K562 (cell line): ENCODE measurements around the gene PTGES3L. TPM values are rescaled to one million over a fixed set of nuclear protein-coding genes. Genes with fewer than 3 reads are reported as not detected.
A peak's percentile ranks its signal among the peaks of the same experiment; 100 is the strongest.

Source experiments
- BDP1 ChIP-seq: IDR thresholded peaks from 3 replicates; pipeline ENCODE4 v1.6.1; 2011; ENCODE audit not compliant: insufficient read length, insufficient read depth
- BHLHE40 ChIP-seq: IDR thresholded peaks from 2 replicates; pipeline ENCODE4 v1.6.1; 2011; ENCODE audit warnings: low read length, improper control_type of control experiment
- FOXJ3 ChIP-seq: sonication (generic); formaldehyde crosslinking; IDR thresholded peaks from 2 replicates; pipeline ENCODE4 v1.4.0; 2020; ENCODE audit warnings: mild to moderate bottlenecking, missing genetic modification reagents
- ID3 ChIP-seq, 2 experiments: fragments of 250-450 bp in 1 of 2; fragments of 450-650 bp in 1 of 2; sonication (Bioruptor Pico) in 1 of 2; IDR thresholded peaks; 2 replicates each; pipeline versions ENCODE4 v1.6.1 to v1.8.0; 2016 to 2021; ENCODE audit warnings: mild to moderate bottlenecking in 2 of 2, moderate library complexity in 2 of 2, missing compliant biosample characterization in 1 of 2, missing genetic modification characterization in 1 of 2
- KDM1A ChIP-seq, 2 experiments: fragments of 450-650 bp; IDR thresholded peaks; 2 replicates each; pipeline ENCODE4 v1.6.1; 2016; ENCODE audit warnings: mild to moderate bottlenecking in 2 of 2
- NFYB ChIP-seq: IDR thresholded peaks from 2 replicates; pipeline ENCODE4 v1.6.1; 2011; ENCODE audit warnings: mild to moderate bottlenecking, moderate library complexity; ENCODE audit not compliant: insufficient read length; ENCODE audit errors: extremely low read depth
- PHTF2 ChIP-seq: fragments of 250-450 bp; sonication (Bioruptor Pico); IDR thresholded peaks from 2 replicates; pipeline ENCODE4 v1.5.0; 2021; ENCODE audit warnings: mild to moderate bottlenecking
- POLR2AphosphoS2 ChIP-seq: IDR thresholded peaks from 2 replicates; pipeline ENCODE4 v1.6.1; 2012; ENCODE audit warnings: low read length, improper control_type of control experiment
- RBBP5 ChIP-seq: fragments of 200-600 bp; sonication (generic); IDR thresholded peaks from 2 replicates; pipeline ENCODE4 v1.6.1; 2012; ENCODE audit warnings: borderline replicate concordance, mild to moderate bottlenecking, low read length, control low read depth, inconsistent platforms; ENCODE audit not compliant: insufficient read depth, poor library complexity, severe bottlenecking
- RBFOX2 ChIP-seq: fragments of 200-400 bp; formaldehyde crosslinking; IDR thresholded peaks from 2 replicates; pipeline ENCODE4 v1.6.1; 2017; ENCODE audit warnings: low read depth, mild to moderate bottlenecking, low read length, moderate library complexity
- SPI1 ChIP-seq: IDR thresholded peaks from 2 replicates; pipeline ENCODE4 v1.6.1; 2011; ENCODE audit warnings: low read depth, low read length, control low read depth, borderline replicate concordance
- TOE1 ChIP-seq, 2 experiments: fragments of 450-650 bp in 1 of 2; sonication (generic) in 1 of 2; formaldehyde crosslinking in 1 of 2; IDR thresholded peaks; 2 replicates each; pipeline versions ENCODE4 v1.7.1 to v1.8.0; 2016 to 2022; ENCODE audit warnings: borderline replicate concordance in 2 of 2, mild to moderate bottlenecking in 2 of 2, antibody characterized with exemption in 1 of 2, inconsistent platforms in 1 of 2, low read depth in 1 of 2, missing genetic modification reagents in 1 of 2, moderate library complexity in 1 of 2
- TRIM24 ChIP-seq, 2 experiments: fragments of 450-650 bp; IDR thresholded peaks; 2 replicates each; pipeline ENCODE4 v1.6.1; 2016
- ZBTB9 ChIP-seq: fragments of 450-650 bp; formaldehyde crosslinking; IDR thresholded peaks from 2 replicates; pipeline ENCODE4 v1.4.0; 2020; ENCODE audit warnings: mild to moderate bottlenecking, moderate library complexity
- ZFX ChIP-seq: sonication (generic); formaldehyde crosslinking; IDR thresholded peaks from 2 replicates; pipeline ENCODE4 v1.8.0; 2022; ENCODE audit warnings: mild to moderate bottlenecking, missing genetic modification reagents, moderate library complexity
- ZNF165 ChIP-seq: fragments of 250-450 bp; sonication (Bioruptor Pico); IDR thresholded peaks from 2 replicates; pipeline ENCODE4 v1.4.0; 2020; ENCODE audit warnings: borderline replicate concordance
- ZNF212 ChIP-seq: fragments of 450-650 bp; formaldehyde crosslinking; IDR thresholded peaks from 2 replicates; pipeline ENCODE4 v1.4.0; 2020; ENCODE audit warnings: mild to moderate bottlenecking
- polyA plus RNA-seq, 8 experiments: library from polyadenylated mRNA; depleted of rRNA in 4 of 8; stranded (reverse) in 5 of 8; unstranded in 3 of 8; fragments of >200 nt; fragmentation: Nextera tagmentation in 2 of 8; fragmentation: Illumina TruSeq in 1 of 8; extraction: Ambion mirVana in 2 of 8; extraction: Trizol in 1 of 8; gene quantifications; 2 replicates each; pipeline versions ENCODE4 v1.2.1 to v1.2.3, GENCODE V29; 2011 to 2014; ENCODE audit warnings: inconsistent platforms in 1 of 8, missing spikeins in 1 of 8
- total RNA-seq, 7 experiments: library from RNA; depleted of rRNA in 6 of 7; stranded (reverse); fragments of >200 nt in 6 of 7; fragmentation: Illumina TruSeq in 2 of 7; extraction: Trizol in 2 of 7; gene quantifications; 2 replicates each; pipeline versions ENCODE4 v1.2.1 to v1.2.3, GENCODE V29; 2011 to 2021; ENCODE audit warnings: low replicate concordance in 1 of 7
- TF ChIP-seq, protein P1 (sequence below): sonication (generic); IDR thresholded peaks from 2 replicates; pipeline ENCODE4 v1.6.1; 2016
- TF ChIP-seq, protein P2 (sequence below), 2 experiments: fragments of 450-650 bp in 1 of 2; sonication (generic) in 1 of 2; formaldehyde crosslinking; conservative IDR thresholded peaks; 2 replicates each; pipeline versions ENCODE4 v1.4.0 to v1.8.1; 2020 to 2022; ENCODE audit warnings: mild to moderate bottlenecking in 1 of 2, missing genetic modification reagents in 1 of 2
- TF ChIP-seq, protein P3 (sequence below): fragments of 450-650 bp; IDR thresholded peaks from 2 replicates; pipeline ENCODE4 v1.6.1; 2016; ENCODE audit warnings: low read depth, mild to moderate bottlenecking, moderate library complexity
- TF ChIP-seq, protein P4 (sequence below): fragments of 250-450 bp; sonication (Bioruptor Pico); IDR thresholded peaks from 2 replicates; pipeline ENCODE4 v1.8.0; 2022; ENCODE audit warnings: moderate library complexity, mild to moderate bottlenecking, inconsistent platforms

The PTGES3L gene
- total and polyA plus RNA-seq, 9 of the 15 experiments (the other 6 are each of a cell fraction or from before 2014, with no cell fraction given): 6.0 to 16.0 (median 9.6) TPM

DNA sequence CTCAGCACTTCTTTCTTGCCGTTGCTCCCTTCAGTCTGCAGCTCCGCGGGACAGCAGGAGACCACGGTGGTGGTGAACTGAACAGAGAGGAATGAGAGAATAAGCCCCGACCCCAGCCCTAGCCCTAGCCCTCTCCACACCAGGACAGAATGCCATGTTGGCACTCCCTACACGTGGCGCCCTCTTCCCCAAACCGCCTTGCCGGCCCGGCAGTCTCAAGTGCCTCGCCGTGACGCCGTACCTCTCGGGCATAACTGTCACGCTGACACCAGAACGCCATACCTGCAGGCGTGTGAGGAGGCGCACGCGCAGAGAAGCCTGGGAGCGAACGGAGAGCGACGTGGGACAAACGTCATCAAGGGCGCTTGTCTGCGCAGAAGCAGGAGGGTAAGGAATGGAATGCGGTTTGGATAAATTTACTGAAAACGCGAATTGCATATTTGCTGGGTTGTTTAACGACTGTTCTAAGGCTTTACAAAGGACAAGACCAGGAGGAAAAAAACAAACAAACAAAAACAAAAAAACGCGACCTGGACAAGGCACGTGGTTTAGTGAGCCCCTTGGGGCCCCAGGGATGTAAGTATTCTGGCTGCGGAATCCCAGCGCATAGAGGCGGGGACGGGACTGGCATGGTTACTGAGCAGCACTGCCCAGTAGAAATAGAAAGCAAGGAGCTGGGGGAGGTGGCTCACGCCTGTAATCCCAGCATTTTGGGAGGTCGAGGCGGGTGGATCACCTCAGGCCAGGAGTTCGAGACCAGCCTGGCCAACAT, 15.5 kb downstream of the PTGES3L start, which contains the start of gene AARSD1 (continued):
- TF ChIP-seq, protein P1, sequence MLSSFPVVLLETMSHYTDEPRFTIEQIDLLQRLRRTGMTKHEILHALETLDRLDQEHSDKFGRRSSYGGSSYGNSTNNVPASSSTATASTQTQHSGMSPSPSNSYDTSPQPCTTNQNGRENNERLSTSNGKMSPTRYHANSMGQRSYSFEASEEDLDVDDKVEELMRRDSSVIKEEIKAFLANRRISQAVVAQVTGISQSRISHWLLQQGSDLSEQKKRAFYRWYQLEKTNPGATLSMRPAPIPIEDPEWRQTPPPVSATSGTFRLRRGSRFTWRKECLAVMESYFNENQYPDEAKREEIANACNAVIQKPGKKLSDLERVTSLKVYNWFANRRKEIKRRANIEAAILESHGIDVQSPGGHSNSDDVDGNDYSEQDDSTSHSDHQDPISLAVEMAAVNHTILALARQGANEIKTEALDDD: no peak
- TF ChIP-seq, protein P2, sequence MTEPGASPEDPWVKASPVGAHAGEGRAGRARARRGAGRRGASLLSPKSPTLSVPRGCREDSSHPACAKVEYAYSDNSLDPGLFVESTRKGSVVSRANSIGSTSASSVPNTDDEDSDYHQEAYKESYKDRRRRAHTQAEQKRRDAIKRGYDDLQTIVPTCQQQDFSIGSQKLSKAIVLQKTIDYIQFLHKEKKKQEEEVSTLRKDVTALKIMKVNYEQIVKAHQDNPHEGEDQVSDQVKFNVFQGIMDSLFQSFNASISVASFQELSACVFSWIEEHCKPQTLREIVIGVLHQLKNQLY (CRISPR knock-in tag; conservative IDR thresholded peaks at IDR 0.05): no peak
- no peak for TF ChIP-seq BDP1
- peak; percentile 73; the same call in 1 of the 2 replicates for TF ChIP-seq TOE1 (IDR thresholded peaks at IDR 0.05; ENCODE audit: borderline replicate concordance)
- TF ChIP-seq TOE1 (CRISPR knock-in tag; IDR thresholded peaks at IDR 0.05; ENCODE audit: borderline replicate concordance, low read depth): no peak
- TF ChIP-seq, protein P3, sequence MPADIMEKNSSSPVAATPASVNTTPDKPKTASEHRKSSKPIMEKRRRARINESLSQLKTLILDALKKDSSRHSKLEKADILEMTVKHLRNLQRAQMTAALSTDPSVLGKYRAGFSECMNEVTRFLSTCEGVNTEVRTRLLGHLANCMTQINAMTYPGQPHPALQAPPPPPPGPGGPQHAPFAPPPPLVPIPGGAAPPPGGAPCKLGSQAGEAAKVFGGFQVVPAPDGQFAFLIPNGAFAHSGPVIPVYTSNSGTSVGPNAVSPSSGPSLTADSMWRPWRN: no peak; the same call in 1 of the 2 replicates
- no peak for TF ChIP-seq PHTF2 (CRISPR knock-in tag)
- peak; percentile 63; the same call in 1 of the 2 replicates for TF ChIP-seq BHLHE40
- TF ChIP-seq ID3 (CRISPR knock-in tag; IDR thresholded peaks at IDR 0.05): no peak
- TF ChIP-seq ID3 (tag; IDR thresholded peaks at IDR 0.05): no peak
- TF ChIP-seq, protein P4, sequence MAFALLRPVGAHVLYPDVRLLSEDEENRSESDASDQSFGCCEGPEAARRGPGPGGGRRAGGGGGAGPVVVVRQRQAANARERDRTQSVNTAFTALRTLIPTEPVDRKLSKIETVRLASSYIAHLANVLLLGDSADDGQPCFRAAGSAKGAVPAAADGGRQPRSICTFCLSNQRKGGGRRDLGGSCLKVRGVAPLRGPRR: no peak
- TF ChIP-seq SPI1: no peak
- TF ChIP-seq POLR2AphosphoS2: peak; percentile 81; the same call in 1 of the 2 replicates
- peak; percentile 87 for TF ChIP-seq RBFOX2
- no peak for TF ChIP-seq ZBTB9
- TF ChIP-seq NFYB: no peak
- TF ChIP-seq KDM1A (IDR thresholded peaks at IDR 0.05): no peak; a peak in 1 of 4 replicates
- TF ChIP-seq ZNF212 (CRISPR knock-in tag): no peak
- no peak for TF ChIP-seq FOXJ3
- TF ChIP-seq ZFX (CRISPR knock-in tag): peak; percentile 32
- peak; percentile 38 for TF ChIP-seq RBBP5
- TF ChIP-seq TRIM24 (IDR thresholded peaks at IDR 0.05): no peak
- no peak for TF ChIP-seq ZNF165
